ENCODE results near the gene CTAG2. TPM values are rescaled to one million over a fixed set of nuclear protein-coding genes. Genes with fewer than 3 reads are reported as not detected.

The CTAG2 gene
- total and polyA plus RNA-seq, 10 donors: 0.10 to 7.9 (median 0.46) TPM; not detected in 7

- no peak for DNase-seq
- no peaks in the 10 kb centered on the region for H3K9me3 ChIP-seq
Measured at GRCh38 chrX:154603438-154604430, 49.6 kb downstream of the CTAG2 start.

GRCh38 chrX:154602766-154603437, 50.5 kb downstream of the CTAG2 start:
- H3K4me1 ChIP-seq: no peaks in the 10 kb centered on the region
- WGBS, 5 donors: 85 to 96% (median 94%) methylated on average over 18 of the region's 18 CpGs
- intact Hi-C loops (cut with DNase I; ENCODE audit: low total_unique reads): no loop called here
- no peaks in the 10 kb centered on the region for H3K36me3 ChIP-seq
- no peaks in the 10 kb centered on the region for H3K9me3 ChIP-seq
- DNase-seq: no peak
- H3K27me3 ChIP-seq (replicated peaks in 1 of 7): peaks cover 0 to 6% (median 0%) of the 10 kb centered on the region in 7 donors
- H3K27ac ChIP-seq: no peak overlapping the region
- TF ChIP-seq CTCF (IDR thresholded peaks at IDR 0.05 in 8 of 11, conservative IDR thresholded peaks at IDR 0.05 in 3 of 11) (no peak), POLR2A (IDR thresholded peaks at IDR 0.05) (no peak), POLR2AphosphoS5 (IDR thresholded peaks at IDR 0.05) (no peak)
- H3K4me3 ChIP-seq: no peak overlapping the region

More at GRCh38 chrX:154603438-154604430, 49.6 kb downstream of the CTAG2 start:
- Histone ChIP-seq H3K36me3 (no peaks in the 10 kb centered on the region), H3K27me3 (replicated peaks in 1 of 7) (peaks cover 0 to 6% (median 0%) of the 10 kb centered on the region in 7 donors), H3K4me3 (no peak overlapping the region), H3K27ac (no peak overlapping the region), H3K4me1 (no peaks in the 10 kb centered on the region)
- 67 to 81% (median 80%) methylated on average over 13 of the region's 13 CpGs for WGBS, 5 donors
- TF ChIP-seq CTCF (IDR thresholded peaks at IDR 0.05 in 8 of 11, conservative IDR thresholded peaks at IDR 0.05 in 3 of 11): no peak
- TF ChIP-seq POLR2A (IDR thresholded peaks at IDR 0.05): no peak
- no peak for TF ChIP-seq POLR2AphosphoS5 (IDR thresholded peaks at IDR 0.05)
- intact Hi-C loops (cut with DNase I; ENCODE audit: low total_unique reads): no loop called here

GRCh38 chrX:154602226-154602625, 51.2 kb downstream of the CTAG2 start:
- 79 to 90% (median 85%) methylated on average over 10 to 13 of the region's 13 CpGs for WGBS, 5 donors
- no peak for TF ChIP-seq POLR2A (IDR thresholded peaks at IDR 0.05)
- no peak for TF ChIP-seq CTCF (IDR thresholded peaks at IDR 0.05 in 8 of 11, conservative IDR thresholded peaks at IDR 0.05 in 3 of 11)
- no peak for TF ChIP-seq POLR2AphosphoS5 (IDR thresholded peaks at IDR 0.05)
- DNase-seq: no peak

More at GRCh38 chrX:154602226-154602625, 51.2 kb downstream of the CTAG2 start:
- H3K9me3 ChIP-seq: no peaks in the 10 kb centered on the region
- intact Hi-C loops (cut with DNase I; ENCODE audit: low total_unique reads): no loop called here
- no peak overlapping the region for H3K4me3 ChIP-seq
- H3K4me1 ChIP-seq: no peaks in the 10 kb centered on the region
- H3K36me3 ChIP-seq: no peaks in the 10 kb centered on the region
- no peak overlapping the region for H3K27ac ChIP-seq
- H3K27me3 ChIP-seq (replicated peaks in 1 of 7): peaks cover 0 to 6% (median 0%) of the 10 kb centered on the region in 7 donors

Small RNA genes lying within 50 kb of the gene (small RNA-seq; reads per million reads assigned to genes)
- gene AC244090.1 (0 reads per million in 4 donors), gene AC244107.2 (0 reads per million in 4 donors)

Other genes with a start within 250 kb of the CTAG2 start
- 10 to 100 TPM; 25.9 to 54.5 (median 43.5) TPM for gene DNASE1L1, start 244.3 kb downstream of the CTAG2 start, total RNA-seq
- 10 to 100 TPM; 18.1 to 26.5 (median 22.5) TPM for gene DNASE1L1, start 244.3 kb downstream of the CTAG2 start, polyA plus RNA-seq
- 100 to 1,000 TPM in 1 of 7 donors, 10 to 100 TPM in 6; 70.1 to 107 (median 76.3) TPM for gene TAFAZZIN, start 242.0 kb downstream of the CTAG2 start, total RNA-seq
- gene TAFAZZIN, start 242.0 kb downstream of the CTAG2 start, polyA plus RNA-seq: 100 to 1,000 TPM in 2 of 3 donors, 10 to 100 TPM in 1; 65.7 to 135 (median 115) TPM
- gene ATP6AP1, start 224.9 kb downstream of the CTAG2 start, total RNA-seq: 100 to 1,000 TPM in 3 of 7 donors, 10 to 100 TPM in 4; 80.3 to 127 (median 99.9) TPM
- 10 to 100 TPM; 34.2 to 62.3 (median 44.1) TPM for gene ATP6AP1, start 224.9 kb downstream of the CTAG2 start, polyA plus RNA-seq
- gene GDI1, start 216.4 kb downstream of the CTAG2 start, total RNA-seq: 100 to 1,000 TPM in 6 of 7 donors, 10 to 100 TPM in 1; 88.7 to 137 (median 111) TPM
- 100 to 1,000 TPM in 2 of 3 donors, 10 to 100 TPM in 1; 56.2 to 125 (median 107) TPM for gene GDI1, start 216.4 kb downstream of the CTAG2 start, polyA plus RNA-seq
- gene FAM50A, start 209.4 kb downstream of the CTAG2 start, total RNA-seq: 10 to 100 TPM; 30.3 to 53.9 (median 45.5) TPM
- gene FAM50A, start 209.4 kb downstream of the CTAG2 start, polyA plus RNA-seq: 100 to 1,000 TPM in 1 of 3 donors, 10 to 100 TPM in 2; 65.7 to 123 (median 99.4) TPM
- gene PLXNA3, start 195.3 kb downstream of the CTAG2 start, total RNA-seq: 10 to 100 TPM in 6 of 7 donors, 1 to 10 TPM in 1; 9.1 to 46.8 (median 27.2) TPM
- gene PLXNA3, start 195.3 kb downstream of the CTAG2 start, polyA plus RNA-seq: 10 to 100 TPM in 1 of 3 donors, 1 to 10 TPM in 2; 2.5 to 11.6 (median 4.1) TPM
- gene LAGE3, start 174.3 kb downstream of the CTAG2 start, total RNA-seq: 10 to 100 TPM; 11.8 to 25.2 (median 16.7) TPM
- 10 to 100 TPM; 15.0 to 27.7 (median 27.3) TPM for gene LAGE3, start 174.3 kb downstream of the CTAG2 start, polyA plus RNA-seq
- 10 to 100 TPM; 18.6 to 36.3 (median 23.1) TPM for gene UBL4A, start 167.0 kb downstream of the CTAG2 start, total RNA-seq
- gene UBL4A, start 167.0 kb downstream of the CTAG2 start, polyA plus RNA-seq: 10 to 100 TPM; 13.4 to 27.1 (median 20.6) TPM
- 10 to 100 TPM; 15.9 to 21.8 (median 17.4) TPM for gene SLC10A3, start 162.9 kb downstream of the CTAG2 start, total RNA-seq
- 10 to 100 TPM; 11.0 to 17.0 (median 14.1) TPM for gene SLC10A3, start 162.9 kb downstream of the CTAG2 start, polyA plus RNA-seq
- gene FAM3A, start 137.3 kb downstream of the CTAG2 start, total RNA-seq: 10 to 100 TPM; 29.1 to 38.1 (median 34.7) TPM
- 10 to 100 TPM; 35.2 to 54.5 (median 52.3) TPM for gene FAM3A, start 137.3 kb downstream of the CTAG2 start, polyA plus RNA-seq
- gene G6PD, start 106.7 kb downstream of the CTAG2 start, total RNA-seq: 10 to 100 TPM; 57.0 to 93.1 (median 70.3) TPM
- gene G6PD, start 106.7 kb downstream of the CTAG2 start, polyA plus RNA-seq: 10 to 100 TPM; 15.5 to 34.2 (median 15.7) TPM
- gene IKBKG, start 106.0 kb downstream of the CTAG2 start, total RNA-seq: 10 to 100 TPM; 18.9 to 66.6 (median 39.1) TPM
- gene IKBKG, start 106.0 kb downstream of the CTAG2 start, polyA plus RNA-seq: 10 to 100 TPM; 21.5 to 52.8 (median 49.9) TPM
- gene CTAG1A, start 68.4 kb downstream of the CTAG2 start, total RNA-seq: not detected
- not detected for gene CTAG1A, start 68.4 kb downstream of the CTAG2 start, polyA plus RNA-seq
- not detected for gene CTAG1B, start 34.3 kb downstream of the CTAG2 start, total RNA-seq
- gene CTAG1B, start 34.3 kb downstream of the CTAG2 start, polyA plus RNA-seq: not detected
- gene GAB3, start 97.5 kb upstream of the CTAG2 start, total RNA-seq: 10 to 100 TPM; 22.1 to 40.3 (median 36.1) TPM
- 1 to 10 TPM; 7.4 to 8.4 (median 7.9) TPM for gene GAB3, start 97.5 kb upstream of the CTAG2 start, polyA plus RNA-seq
- gene DKC1, start 109.3 kb upstream of the CTAG2 start, total RNA-seq: 10 to 100 TPM; 32.0 to 54.4 (median 39.3) TPM
- gene DKC1, start 109.3 kb upstream of the CTAG2 start, polyA plus RNA-seq: 10 to 100 TPM; 34.0 to 42.7 (median 38.8) TPM
- gene MPP1, start 151.9 kb upstream of the CTAG2 start, total RNA-seq: 100 to 1,000 TPM in 3 of 7 donors, 10 to 100 TPM in 4; 76.5 to 122 (median 90.7) TPM
- 10 to 100 TPM; 24.3 to 45.9 (median 31.8) TPM for gene MPP1, start 151.9 kb upstream of the CTAG2 start, polyA plus RNA-seq
- gene SMIM9, start 181.1 kb upstream of the CTAG2 start, total RNA-seq: 1 to 10 TPM in 2 of 7 donors, not detected in 5; 1.3 to 4.9 TPM
- gene SMIM9, start 181.1 kb upstream of the CTAG2 start, polyA plus RNA-seq: not detected
- 10 to 100 TPM in 6 of 7 donors, 1 to 10 TPM in 1; 5.6 to 38.0 (median 27.5) TPM for gene F8A1, start 232.8 kb upstream of the CTAG2 start, total RNA-seq
- gene F8A1, start 232.8 kb upstream of the CTAG2 start, polyA plus RNA-seq: 10 to 100 TPM; 19.4 to 27.9 (median 24.2) TPM

Measured in spleen (tissue), 11 donors.